Activated T-cell treated with anti-CD3 and anti-CD28 coated beads, Interleukin-2, amount 50 U/mL, for 4 hours (primary cell): ENCODE measurements around the gene POLA1. TPM values are rescaled to one million over a fixed set of nuclear protein-coding genes. Genes with fewer than 3 reads are reported as not detected.

Experiments used
- ATAC-seq, 2 donors: fragments of 200-7000 bp; cut with Tn5 transposase; one replicate each; pipeline ENCODE4 v1.10.0; 2021
- DNase-seq: peaks from one replicate; pipeline ENCODE4 v3.0.0-alpha.2; 2020
- H3K27me3 Mint-ChIP-seq: one replicate; pipeline ENCODE4 v1.8.0; 2021; ENCODE audit warnings: low read depth, mixed read lengths
- H3K36me3 Mint-ChIP-seq: one replicate; pipeline ENCODE4 v1.8.0; 2022; ENCODE audit warnings: mixed read lengths; ENCODE audit not compliant: insufficient read depth
- H3K4me1 Mint-ChIP-seq: one replicate; pipeline ENCODE4 v1.8.0; 2021; ENCODE audit warnings: low read depth, mixed read lengths
- H3K4me3 Mint-ChIP-seq: one replicate; pipeline ENCODE4 v1.8.0; 2021; ENCODE audit warnings: mild to moderate bottlenecking, moderate library complexity, mixed read lengths
- H3K9me3 Mint-ChIP-seq: one replicate; pipeline ENCODE4 v1.8.0; 2021; ENCODE audit warnings: mixed read lengths
- total RNA-seq, 3 donors: library from RNA; stranded (reverse); gene quantifications; one replicate each; pipeline ENCODE4 v1.2.1, GENCODE V29; 2021

Gene POLA1
- total RNA-seq, 3 donors from 2014 or later = 28.9 to 32.3 (median 30.3) TPM

DNA sequence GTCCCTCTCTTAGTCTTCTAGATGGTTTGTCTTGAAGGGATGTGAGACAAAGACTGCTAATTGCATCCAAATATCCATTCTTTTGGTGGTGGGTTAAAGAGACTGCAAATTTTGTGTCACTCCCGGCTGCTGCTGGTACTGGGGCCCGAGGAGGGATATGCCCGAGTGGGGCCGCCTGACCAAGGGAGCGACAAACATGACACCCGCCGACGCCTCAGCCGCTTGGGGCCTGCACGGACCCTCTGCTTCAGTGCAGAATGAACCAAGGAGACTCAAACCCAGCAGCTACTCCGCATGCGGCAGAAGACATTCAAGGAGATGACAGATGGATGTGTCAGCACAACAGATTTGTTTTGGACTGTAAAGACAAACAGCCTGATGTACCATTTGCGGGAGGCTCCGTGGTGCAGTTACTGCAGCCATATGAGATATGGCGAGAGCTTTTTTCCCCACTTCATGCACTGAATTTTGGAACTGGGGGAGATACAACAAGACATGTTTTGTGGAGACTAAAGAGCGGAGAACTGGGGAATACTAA, 335.6 kb downstream of the POLA1 start:
- no peak overlapping the region for H3K4me3 Mint-ChIP-seq
- no peaks in the 10 kb centered on the region for H3K9me3 Mint-ChIP-seq
- no peaks in the 10 kb centered on the region for H3K36me3 Mint-ChIP-seq
- H3K4me1 Mint-ChIP-seq = no peaks in the 10 kb centered on the region
- ATAC-seq (no peak), DNase-seq (no peak)
- H3K27me3 Mint-ChIP-seq = peaks cover 23% of the 10 kb centered on the region

DNA sequence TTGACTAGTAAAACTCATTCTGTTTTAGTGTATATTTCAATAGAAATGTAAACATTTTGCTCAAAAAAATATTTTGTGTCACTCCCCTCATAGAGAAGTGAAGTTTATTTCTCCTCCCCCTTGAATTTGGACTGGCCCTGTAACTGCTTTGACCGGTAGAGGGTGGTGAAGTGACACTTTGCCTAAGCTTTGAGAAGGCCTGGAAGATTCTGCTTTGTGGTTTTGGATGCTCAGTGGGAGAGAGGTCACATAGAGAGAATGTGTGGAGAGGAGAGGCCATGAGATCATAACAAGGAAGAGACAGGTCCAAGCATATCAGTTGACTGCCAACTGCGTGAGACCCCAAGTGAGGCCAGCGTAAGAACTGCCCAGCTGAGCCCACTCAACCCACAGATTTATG, 341.2 kb downstream of the POLA1 start:
- H3K36me3 Mint-ChIP-seq = no peaks in the 10 kb centered on the region
- DNase-seq = no peak
- no peak overlapping the region for H3K4me3 Mint-ChIP-seq
- no peak for ATAC-seq
- H3K27me3 Mint-ChIP-seq = no peaks in the 10 kb centered on the region
- no peaks in the 10 kb centered on the region for H3K4me1 Mint-ChIP-seq
- no peaks in the 10 kb centered on the region for H3K9me3 Mint-ChIP-seq

GRCh38 chrX:25039036-25039435, 345.3 kb downstream of the POLA1 start:
- ATAC-seq = no peak
- Mint-ChIP-seq H3K4me3 (no peak overlapping the region), H3K4me1 (no peaks in the 10 kb centered on the region), H3K27me3 (no peaks in the 10 kb centered on the region), H3K36me3 (no peaks in the 10 kb centered on the region), H3K9me3 (no peaks in the 10 kb centered on the region)
- no peak for DNase-seq

DNA sequence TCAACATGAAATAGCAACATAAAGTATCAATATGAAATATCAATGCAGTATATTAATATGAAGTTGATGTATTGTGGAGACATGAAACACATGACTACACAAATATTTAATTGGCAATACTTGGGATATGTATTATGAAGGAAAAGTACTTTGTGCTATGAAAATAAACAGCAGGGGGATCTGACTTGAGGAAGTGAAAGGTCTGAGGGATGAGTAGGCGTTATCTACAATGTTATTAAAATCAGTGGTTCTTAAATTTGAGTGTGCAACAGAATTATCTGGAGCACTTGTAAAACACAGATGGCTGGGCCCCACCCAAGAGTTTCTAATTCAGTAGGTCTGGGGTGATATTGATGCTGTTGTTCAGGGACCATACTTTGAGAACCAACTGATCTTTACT, 349.5 kb downstream of the POLA1 start:
- H3K27me3 Mint-ChIP-seq = no peaks in the 10 kb centered on the region
- no peaks in the 10 kb centered on the region for H3K9me3 Mint-ChIP-seq
- no peak for DNase-seq
- ATAC-seq = no peak
- H3K36me3 Mint-ChIP-seq = no peaks in the 10 kb centered on the region
- no peaks in the 10 kb centered on the region for H3K4me1 Mint-ChIP-seq
- no peak overlapping the region for H3K4me3 Mint-ChIP-seq

Other genes with a start within 250 kb of the POLA1 start
- gene PDK3, start 228.6 kb upstream of the POLA1 start, total RNA-seq = 10 to 100 TPM; 12.5 to 13.3 (median 12.6) TPM
- gene PCYT1B, start 46.6 kb upstream of the POLA1 start, total RNA-seq = not detected